Naive thymus-derived CD4-positive, alpha-beta T cell (primary cell): ENCODE results near the gene FHOD1. TPM values are rescaled to one million over a fixed set of nuclear protein-coding genes. Genes with fewer than 3 reads are reported as not detected.

Experiments
- ATAC-seq: fragments of 150-1000 bp; cut with Tn5 transposase; 2 replicates; pipeline ENCODE4 v1.10.0; 2021; ENCODE audit warnings: mild to moderate bottlenecking, moderate library complexity
- CTCF ChIA-PET: fragments of 350-600 bp; sonication (Branson Sonifier 250); formaldehyde crosslinking; loops from one replicate; lab custom pipeline; 2021; ENCODE audit warnings: antibody characterized with exemption; lab: Charles Lee
- POLR2A ChIA-PET: fragments of 350-600 bp; sonication (Branson Sonifier 250); formaldehyde crosslinking; loops from one replicate; lab custom pipeline; 2021; ENCODE audit warnings: antibody characterized with exemption, inconsistent platforms; lab: Charles Lee
- DNase-seq, 9 donors: peaks; one replicate each; pipeline versions ENCODE4 v3.0.0 to v3.0.0-alpha.2; 2020 to 2022; ENCODE audit warnings: mixed read lengths in 1 of 9
- H3K27ac ChIP-seq: one replicate; pipeline ENCODE4 v1.7.0; 2013; ENCODE audit warnings: mild to moderate bottlenecking, low read depth, low read length, moderate library complexity
- H3K27me3 ChIP-seq, 2 donors: one replicate each; pipeline ENCODE4 v1.7.0; 2013; ENCODE audit warnings: low read length in 2 of 2, mild to moderate bottlenecking in 2 of 2, moderate library complexity in 2 of 2; ENCODE audit not compliant: control insufficient read depth in 2 of 2, insufficient read depth in 2 of 2
- H3K36me3 ChIP-seq, 3 experiments: 1 replicate in 2 of 3; 2 replicates in 1 of 3; pipeline ENCODE4 v1.7.0; 2013; ENCODE audit warnings: low read length in 3 of 3, mild to moderate bottlenecking in 3 of 3, moderate library complexity in 1 of 3; ENCODE audit not compliant: insufficient read depth in 3 of 3, control insufficient read depth in 2 of 3
- H3K4me1 ChIP-seq, 2 donors: one replicate each; pipeline ENCODE4 v1.7.0; 2013; ENCODE audit warnings: low read length in 2 of 2, mild to moderate bottlenecking in 2 of 2, moderate library complexity in 1 of 2; ENCODE audit not compliant: control insufficient read depth in 2 of 2, insufficient read depth in 2 of 2
- H3K4me3 ChIP-seq: 2 replicates; pipeline ENCODE4 v1.7.0; 2013; ENCODE audit warnings: mild to moderate bottlenecking, low read length
- H3K9me3 ChIP-seq, 3 experiments: 1 replicate in 2 of 3; 2 replicates in 1 of 3; pipeline ENCODE4 v1.7.0; 2013; ENCODE audit warnings: low read length in 3 of 3; ENCODE audit not compliant: control insufficient read depth in 2 of 3
- H3K27ac Mint-ChIP-seq, 9 donors: one replicate each; pipeline ENCODE4 v1.8.0; 2020 to 2022; ENCODE audit warnings: mixed read lengths in 9 of 9, mild to moderate bottlenecking in 8 of 9, moderate library complexity in 5 of 9, inconsistent platforms in 2 of 9
- H3K27me3 Mint-ChIP-seq, 5 donors: one replicate each; pipeline ENCODE4 v1.8.0; 2021 to 2022; ENCODE audit warnings: mixed read lengths in 5 of 5, mild to moderate bottlenecking in 1 of 5
- H3K36me3 Mint-ChIP-seq, 5 donors: one replicate each; pipeline ENCODE4 v1.8.0; 2020 to 2022; ENCODE audit warnings: mixed read lengths in 5 of 5, mild to moderate bottlenecking in 3 of 5, inconsistent platforms in 1 of 5
- H3K4me1 Mint-ChIP-seq, 7 donors: one replicate each; pipeline ENCODE4 v1.8.0; 2020 to 2022; ENCODE audit warnings: mixed read lengths in 7 of 7, mild to moderate bottlenecking in 3 of 7, inconsistent platforms in 1 of 7
- H3K4me3 Mint-ChIP-seq, 10 donors: one replicate each; pipeline ENCODE4 v1.8.0; 2020 to 2022; ENCODE audit warnings: mild to moderate bottlenecking in 10 of 10, mixed read lengths in 10 of 10, moderate library complexity in 6 of 10, inconsistent platforms in 2 of 10
- H3K9me3 Mint-ChIP-seq, 11 donors: one replicate each; pipeline ENCODE4 v1.8.0; 2020 to 2022; ENCODE audit warnings: mixed read lengths in 11 of 11, mild to moderate bottlenecking in 4 of 11, inconsistent platforms in 1 of 11, moderate library complexity in 1 of 11
- intact Hi-C, 2 donors: fragments of 100-400 bp; cut with micrococcal nuclease; formaldehyde crosslinking; loops; one replicate each; pipeline ENCODE4 v1.15.1; 2023
- polyA plus RNA-seq, 2 donors: library from polyadenylated mRNA; unstranded; fragments of 300-500 nt; fragmentation: Illumina TruSeq; gene quantifications; one replicate each; pipeline ENCODE4 v1.2.3, GENCODE V29; 2021
- total RNA-seq, 6 experiments: library from RNA in 5 of 6; stranded (reverse) in 5 of 6; gene quantifications; 1 replicate in 5 of 6; 2 replicates in 1 of 6; pipeline ENCODE4 v1.2.3 and lab custom pipeline; 2021 to 2026

FHOD1 gene
- total and polyA plus RNA-seq, 7 experiments from 2014 or later: 3.6 to 81.7 (median 32.6) TPM

DNA sequence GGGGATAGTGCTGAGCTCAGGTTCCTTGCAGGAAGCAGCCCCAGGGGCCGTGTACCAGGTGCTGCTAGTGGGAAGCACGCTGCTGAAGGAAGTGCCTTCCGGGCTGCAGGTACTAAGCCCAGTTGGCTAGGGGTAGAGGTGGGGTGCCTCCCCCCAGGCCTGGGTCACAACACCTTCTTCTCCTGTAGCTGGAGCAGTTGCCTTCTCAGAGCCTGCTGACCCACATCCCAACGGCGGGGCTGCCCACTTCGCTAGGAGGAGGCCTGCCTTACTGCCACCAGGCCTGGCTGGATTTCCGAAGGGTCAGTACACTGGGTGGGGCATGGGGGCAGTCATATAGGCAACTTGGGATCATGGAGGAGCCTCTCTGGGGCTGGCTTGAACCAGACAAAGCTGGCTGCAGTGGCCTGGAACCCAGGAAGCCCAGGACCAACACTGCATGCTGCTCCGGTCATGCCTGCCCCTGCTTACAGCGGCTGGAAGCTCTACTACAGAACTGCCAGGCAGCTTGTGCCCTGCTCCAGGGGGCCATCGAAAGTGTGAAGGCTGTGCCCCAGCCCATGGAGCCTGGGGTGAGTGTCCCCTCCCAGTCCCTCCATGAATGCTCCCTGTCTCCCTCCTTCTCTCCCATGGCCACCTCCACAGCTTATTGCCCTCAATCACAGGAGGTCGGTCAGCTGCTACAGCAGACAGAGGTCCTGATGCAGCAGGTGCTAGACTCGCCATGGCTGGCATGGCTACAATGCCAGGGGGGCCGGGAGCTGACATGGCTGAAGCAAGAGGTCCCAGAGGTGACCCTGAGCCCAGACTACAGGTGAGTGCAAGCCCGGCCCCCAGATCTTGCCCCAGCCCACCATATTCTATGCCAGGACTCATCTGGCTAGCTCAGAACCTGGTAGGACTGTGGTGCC, 34.5 kb upstream of the FHOD1 start:
- Mint-ChIP-seq H3K4me3 (peak overlapping the region in 1 of 10 donors; percentile 52), H3K27me3 (no peaks in the 10 kb centered on the region), H3K36me3 (peaks cover 0 to 6% (median 0%) of the 10 kb centered on the region in 5 donors), H3K4me1 (peaks cover 0 to 20% (median 12%) of the 10 kb centered on the region in 7 donors), H3K9me3 (no peaks in the 10 kb centered on the region), H3K27ac (no peak overlapping the region)
- Histone ChIP-seq H3K27ac (no peak overlapping the region), H3K9me3 (no peaks in the 10 kb centered on the region), H3K4me3 (no peak overlapping the region), H3K27me3 (no peaks in the 10 kb centered on the region), H3K36me3 (peaks cover 0 to 24% (median 0%) of the 10 kb centered on the region in 3 experiments), H3K4me1 (peaks cover 9 to 27% of the 10 kb centered on the region in 2 donors)
- CTCF ChIA-PET: no interaction called here
- ATAC-seq (no peak), DNase-seq (no peak)
- intact Hi-C loops: no loop called here
- POLR2A ChIA-PET: interaction anchor here (0.9 kb wide), 1 partner anchor 45 kb away, joined by 4 read pairs; no protein-coding TSS in a partner anchor

DNA sequence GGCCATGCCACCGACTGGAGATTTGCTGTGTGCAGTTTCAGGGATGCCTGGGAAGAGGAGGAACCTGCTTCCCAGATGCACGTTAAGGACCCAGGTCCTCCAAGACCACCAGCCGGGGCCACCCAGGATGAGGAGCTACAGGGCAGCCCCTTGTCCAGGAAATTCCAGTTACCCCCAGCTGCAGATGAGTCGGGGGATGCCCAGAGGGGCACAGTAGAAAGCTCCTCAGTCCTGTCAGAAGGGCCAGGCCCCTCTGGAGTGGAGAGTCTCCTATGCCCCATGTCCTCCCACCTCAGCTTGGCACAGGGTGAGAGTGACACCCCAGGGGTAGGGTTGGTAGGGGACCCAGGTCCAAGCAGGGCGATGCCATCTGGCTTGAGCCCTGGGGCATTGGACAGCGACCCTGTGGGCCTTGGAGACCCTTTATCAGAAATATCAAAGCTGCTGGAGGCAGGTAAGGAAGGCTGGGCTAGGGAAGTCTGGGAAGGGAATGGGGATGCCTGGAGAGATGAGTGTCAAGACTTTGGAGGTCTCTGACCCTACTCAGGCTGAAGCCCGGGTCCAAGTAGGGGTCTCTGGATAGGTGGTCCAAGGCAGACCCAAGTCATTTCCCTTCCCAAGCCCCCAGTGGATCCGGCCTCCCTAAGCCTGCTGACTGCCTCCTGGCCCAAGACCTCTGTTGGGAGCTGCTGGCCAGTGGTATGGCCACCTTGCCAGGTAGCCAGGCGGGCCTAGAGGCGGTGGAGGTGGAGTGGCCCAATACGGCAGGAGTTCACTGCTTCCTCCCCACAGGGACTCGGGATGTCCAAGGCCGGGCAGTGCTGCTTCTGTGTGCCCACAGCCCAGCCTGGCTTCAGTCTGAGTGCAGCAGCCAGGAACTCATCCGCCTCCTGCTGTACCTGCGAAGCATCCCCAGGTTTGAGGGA, 33.1 kb upstream of the FHOD1 start:
- peaks cover 6 to 26% (median 21%) of the 10 kb centered on the region in 7 donors for H3K4me1 Mint-ChIP-seq

DNA sequence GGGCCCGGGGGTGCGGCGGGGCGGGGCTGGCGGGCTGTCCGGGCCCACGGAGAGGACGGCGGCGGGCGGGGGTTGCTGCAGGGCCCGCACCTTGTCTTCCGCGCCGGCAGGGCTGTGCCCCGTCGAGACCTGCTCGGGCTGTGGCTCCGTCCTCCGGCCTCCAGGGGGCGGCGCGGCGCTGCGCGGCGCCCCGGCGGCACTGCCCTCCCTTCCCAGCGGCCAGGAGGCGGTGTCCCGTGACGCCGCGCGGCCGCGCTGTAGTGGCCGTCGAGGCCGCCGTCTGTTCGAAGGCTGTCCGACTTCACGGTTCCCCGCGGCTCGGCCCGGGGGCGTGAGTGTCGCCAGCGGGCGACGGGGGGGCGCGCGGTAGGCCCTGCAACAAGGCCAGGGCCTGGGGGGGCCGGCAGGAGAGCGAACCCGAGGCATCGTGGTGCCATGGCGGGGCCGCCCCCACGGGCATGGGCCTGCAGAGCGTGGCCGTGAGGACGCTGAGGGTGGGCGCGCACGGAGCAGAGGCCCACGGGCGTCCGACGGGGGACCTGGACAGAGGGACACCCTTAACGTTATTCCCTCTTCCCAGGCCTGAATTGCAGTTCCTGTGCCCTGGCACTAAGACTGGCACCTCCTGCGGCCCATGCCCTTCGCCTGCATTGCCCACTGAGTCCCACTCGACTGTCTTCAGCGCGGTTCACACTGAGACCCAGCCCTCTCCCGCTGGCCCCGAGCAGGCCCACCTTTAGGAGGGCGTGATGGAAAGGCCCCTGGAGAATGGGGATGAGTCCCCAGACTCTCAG, 32.2 kb upstream of the FHOD1 start, which contains the start of gene PLEKHG4:
Gene PLEKHG4, plus strand, starts transcription at position 237 of the 794 bp plus-strand sequence. Its CDS starts 513 bp downstream, at position 750.
- H3K27ac ChIP-seq: peak within 1 kb of the TSS; percentile 72
- POLR2A ChIA-PET: no interaction called here

More for the DNA sequence above, 33.1 kb upstream of the FHOD1 start:
- Histone ChIP-seq H3K4me1 (peaks cover 9 to 27% of the 10 kb centered on the region in 2 donors), H3K27me3 (no peaks in the 10 kb centered on the region), H3K27ac (peak overlapping the region; percentile 72), H3K9me3 (no peaks in the 10 kb centered on the region), H3K36me3 (peaks cover 0 to 21% (median 0%) of the 10 kb centered on the region in 3 experiments), H3K4me3 (peak overlapping the region; percentile 70)
- Mint-ChIP-seq H3K36me3 (peaks cover 0 to 10% (median 7%) of the 10 kb centered on the region in 5 donors), H3K9me3 (no peaks in the 10 kb centered on the region), H3K27ac (peak overlapping the region in 3 of 9 donors; percentile 29 to 72 (median 42)), H3K4me3 (peak overlapping the region in 9 of 10 donors; percentile 45 to 90 (median 72)), H3K27me3 (no peaks in the 10 kb centered on the region)
- ATAC-seq (no peak), DNase-seq (no peak)
- intact Hi-C loops: no loop called here
- CTCF ChIA-PET: interaction anchor here (0.5 kb wide), 1 partner anchor 167 kb away, joined by 3 read pairs; no protein-coding TSS in a partner anchor
- POLR2A ChIA-PET: interaction anchor here (0.8 kb wide), 1 partner anchor 36 kb away, joined by 4 read pairs; no protein-coding TSS in a partner anchor

DNA sequence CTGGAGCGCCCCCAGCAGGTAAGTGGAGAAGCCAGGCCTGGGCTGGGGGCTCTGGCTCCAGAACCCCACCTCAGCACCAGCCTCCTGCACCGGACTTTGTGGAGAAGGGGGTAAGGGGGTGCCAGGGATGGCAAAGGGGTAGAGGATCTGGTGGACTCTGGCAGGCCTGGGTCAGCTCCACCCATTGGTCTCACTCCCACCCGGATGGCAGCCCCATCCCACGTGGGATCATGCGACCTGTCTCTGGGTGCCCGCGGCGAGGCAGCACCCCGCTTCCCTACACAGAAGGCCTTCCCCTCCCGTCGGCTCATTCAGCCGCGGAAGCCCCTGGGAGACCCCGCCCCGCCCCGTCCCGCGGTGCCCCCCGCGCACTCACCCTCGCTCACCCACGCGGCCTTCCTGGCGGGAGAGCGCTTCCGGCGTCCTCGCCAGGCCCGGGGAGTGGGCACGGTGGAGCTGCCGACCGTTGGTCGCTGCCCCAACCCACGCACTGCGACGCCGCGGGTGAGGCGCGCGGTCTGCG, 31.6 kb upstream of the FHOD1 start:
- Histone ChIP-seq H3K36me3 (peaks cover 0 to 13% (median 0%) of the 10 kb centered on the region in 3 experiments), H3K27ac (peak overlapping the region; percentile 72), H3K4me1 (peaks cover 9 to 27% of the 10 kb centered on the region in 2 donors), H3K4me3 (peak overlapping the region; percentile 70), H3K9me3 (no peaks in the 10 kb centered on the region), H3K27me3 (no peaks in the 10 kb centered on the region)
- peak overlapping the region; percentile 74 to 90 (median 83) for H3K4me3 Mint-ChIP-seq
- H3K27me3 Mint-ChIP-seq: no peaks in the 10 kb centered on the region
- CTCF ChIA-PET: no interaction called here
- ATAC-seq (peak; percentile 55), DNase-seq (peak in 8 of 9 donors; percentile 29 to 86 (median 42))
- POLR2A ChIA-PET: interaction anchor here (0.6 kb wide), 1 partner anchor 11 kb away, joined by 3 read pairs; no protein-coding TSS in a partner anchor
- peaks cover 0 to 10% (median 7%) of the 10 kb centered on the region in 5 donors for H3K36me3 Mint-ChIP-seq
- H3K27ac Mint-ChIP-seq: peak overlapping the region; percentile 62 to 93 (median 78)
- intact Hi-C loops: loop anchor here (1.0 to 10.0 kb wide), 10 partner anchors 32 to 332 kb away; partner anchors contain the start of genes TMEM208 (in 2 of the 2), ATP6V0D1 (in 1 of the 2), FHOD1 (in 1 of the 2) and ZDHHC1 (in 1 of the 2)
- peaks cover 6 to 26% (median 19%) of the 10 kb centered on the region in 7 donors for H3K4me1 Mint-ChIP-seq
- no peaks in the 10 kb centered on the region for H3K9me3 Mint-ChIP-seq

More for the DNA sequence above, 32.2 kb upstream of the FHOD1 start, which contains the start of gene PLEKHG4:
- peak in 8 of 9 donors; percentile 61 to 79 (median 73) for DNase-seq
- peaks cover 0 to 10% (median 7%) of the 10 kb centered on the region in 5 donors for H3K36me3 Mint-ChIP-seq
- peaks cover 6 to 26% (median 21%) of the 10 kb centered on the region in 7 donors for H3K4me1 Mint-ChIP-seq
- peak within 1 kb of the TSS; percentile 62 to 93 (median 78) for H3K27ac Mint-ChIP-seq
- Histone ChIP-seq H3K4me1 (peaks cover 9 to 27% of the 10 kb centered on the region in 2 donors), H3K9me3 (no peaks in the 10 kb centered on the region), H3K36me3 (peaks cover 0 to 16% (median 0%) of the 10 kb centered on the region in 3 experiments), H3K4me3 (peak within 1 kb of the TSS; percentile 70), H3K27me3 (no peaks in the 10 kb centered on the region)
- intact Hi-C loops: loop anchor here (1.0 to 10.0 kb wide), 10 partner anchors 33 to 332 kb away; partner anchors contain the start of genes TMEM208 (in 2 of the 2), ATP6V0D1 (in 1 of the 2), FHOD1 (in 1 of the 2) and ZDHHC1 (in 1 of the 2)
- peak; percentile 98 for ATAC-seq
- CTCF ChIA-PET: no interaction called here
- H3K9me3 Mint-ChIP-seq: no peaks in the 10 kb centered on the region
- peak within 1 kb of the TSS; percentile 74 to 90 (median 83) for H3K4me3 Mint-ChIP-seq
- H3K27me3 Mint-ChIP-seq: no peaks in the 10 kb centered on the region
